Measurements from ENCODE around the gene GNG7.

Gene GNG7

DNA sequence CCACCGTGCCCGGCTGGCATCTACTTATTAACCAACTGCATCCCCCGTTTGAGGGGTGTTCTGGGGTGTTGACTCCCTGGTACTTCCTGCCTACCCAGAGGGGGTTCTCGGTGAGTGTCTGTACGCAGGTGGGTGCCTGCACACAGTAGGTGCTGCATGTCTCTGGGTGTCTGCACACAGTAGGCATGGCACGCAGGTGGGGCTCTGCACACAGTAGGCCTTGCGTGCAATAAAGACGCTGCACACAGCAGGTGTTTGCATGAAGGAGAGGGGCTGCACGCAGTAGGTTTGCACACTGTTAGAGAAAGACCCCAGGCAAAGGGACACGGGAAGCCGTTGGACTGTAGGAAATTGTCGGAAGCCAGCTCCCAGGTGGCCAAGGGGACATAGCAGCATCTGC lies 215.4 kb downstream of the GNG7 start:
- no peak for TF ChIP-seq ZFP30 (CRISPR knock-in tag; IDR thresholded peaks at IDR 0.05)
- TF ChIP-seq, protein P1, sequence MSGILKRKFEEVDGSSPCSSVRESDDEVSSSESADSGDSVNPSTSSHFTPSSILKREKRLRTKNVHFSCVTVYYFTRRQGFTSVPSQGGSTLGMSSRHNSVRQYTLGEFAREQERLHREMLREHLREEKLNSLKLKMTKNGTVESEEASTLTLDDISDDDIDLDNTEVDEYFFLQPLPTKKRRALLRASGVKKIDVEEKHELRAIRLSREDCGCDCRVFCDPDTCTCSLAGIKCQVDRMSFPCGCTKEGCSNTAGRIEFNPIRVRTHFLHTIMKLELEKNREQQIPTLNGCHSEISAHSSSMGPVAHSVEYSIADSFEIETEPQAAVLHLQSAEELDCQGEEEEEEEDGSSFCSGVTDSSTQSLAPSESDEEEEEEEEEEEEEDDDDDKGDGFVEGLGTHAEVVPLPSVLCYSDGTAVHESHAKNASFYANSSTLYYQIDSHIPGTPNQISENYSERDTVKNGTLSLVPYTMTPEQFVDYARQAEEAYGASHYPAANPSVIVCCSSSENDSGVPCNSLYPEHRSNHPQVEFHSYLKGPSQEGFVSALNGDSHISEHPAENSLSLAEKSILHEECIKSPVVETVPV (CRISPR knock-in tag; IDR thresholded peaks at IDR 0.05), result no peak
- TF ChIP-seq, protein P2, sequence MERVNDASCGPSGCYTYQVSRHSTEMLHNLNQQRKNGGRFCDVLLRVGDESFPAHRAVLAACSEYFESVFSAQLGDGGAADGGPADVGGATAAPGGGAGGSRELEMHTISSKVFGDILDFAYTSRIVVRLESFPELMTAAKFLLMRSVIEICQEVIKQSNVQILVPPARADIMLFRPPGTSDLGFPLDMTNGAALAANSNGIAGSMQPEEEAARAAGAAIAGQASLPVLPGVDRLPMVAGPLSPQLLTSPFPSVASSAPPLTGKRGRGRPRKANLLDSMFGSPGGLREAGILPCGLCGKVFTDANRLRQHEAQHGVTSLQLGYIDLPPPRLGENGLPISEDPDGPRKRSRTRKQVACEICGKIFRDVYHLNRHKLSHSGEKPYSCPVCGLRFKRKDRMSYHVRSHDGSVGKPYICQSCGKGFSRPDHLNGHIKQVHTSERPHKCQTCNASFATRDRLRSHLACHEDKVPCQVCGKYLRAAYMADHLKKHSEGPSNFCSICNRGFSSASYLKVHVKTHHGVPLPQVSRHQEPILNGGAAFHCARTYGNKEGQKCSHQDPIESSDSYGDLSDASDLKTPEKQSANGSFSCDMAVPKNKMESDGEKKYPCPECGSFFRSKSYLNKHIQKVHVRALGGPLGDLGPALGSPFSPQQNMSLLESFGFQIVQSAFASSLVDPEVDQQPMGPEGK (CRISPR knock-in tag; IDR thresholded peaks at IDR 0.05; ENCODE audit: borderline replicate concordance), result no peak
- TF ChIP-seq, protein P3, sequence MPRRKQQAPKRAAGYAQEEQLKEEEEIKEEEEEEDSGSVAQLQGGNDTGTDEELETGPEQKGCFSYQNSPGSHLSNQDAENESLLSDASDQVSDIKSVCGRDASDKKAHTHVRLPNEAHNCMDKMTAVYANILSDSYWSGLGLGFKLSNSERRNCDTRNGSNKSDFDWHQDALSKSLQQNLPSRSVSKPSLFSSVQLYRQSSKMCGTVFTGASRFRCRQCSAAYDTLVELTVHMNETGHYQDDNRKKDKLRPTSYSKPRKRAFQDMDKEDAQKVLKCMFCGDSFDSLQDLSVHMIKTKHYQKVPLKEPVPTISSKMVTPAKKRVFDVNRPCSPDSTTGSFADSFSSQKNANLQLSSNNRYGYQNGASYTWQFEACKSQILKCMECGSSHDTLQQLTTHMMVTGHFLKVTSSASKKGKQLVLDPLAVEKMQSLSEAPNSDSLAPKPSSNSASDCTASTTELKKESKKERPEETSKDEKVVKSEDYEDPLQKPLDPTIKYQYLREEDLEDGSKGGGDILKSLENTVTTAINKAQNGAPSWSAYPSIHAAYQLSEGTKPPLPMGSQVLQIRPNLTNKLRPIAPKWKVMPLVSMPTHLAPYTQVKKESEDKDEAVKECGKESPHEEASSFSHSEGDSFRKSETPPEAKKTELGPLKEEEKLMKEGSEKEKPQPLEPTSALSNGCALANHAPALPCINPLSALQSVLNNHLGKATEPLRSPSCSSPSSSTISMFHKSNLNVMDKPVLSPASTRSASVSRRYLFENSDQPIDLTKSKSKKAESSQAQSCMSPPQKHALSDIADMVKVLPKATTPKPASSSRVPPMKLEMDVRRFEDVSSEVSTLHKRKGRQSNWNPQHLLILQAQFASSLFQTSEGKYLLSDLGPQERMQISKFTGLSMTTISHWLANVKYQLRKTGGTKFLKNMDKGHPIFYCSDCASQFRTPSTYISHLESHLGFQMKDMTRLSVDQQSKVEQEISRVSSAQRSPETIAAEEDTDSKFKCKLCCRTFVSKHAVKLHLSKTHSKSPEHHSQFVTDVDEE (CRISPR knock-in tag; IDR thresholded peaks at IDR 0.05), result no peak
- TF ChIP-seq ISL1 (CRISPR knock-in tag; IDR thresholded peaks at IDR 0.05), result no peak
- TF ChIP-seq, protein P4, sequence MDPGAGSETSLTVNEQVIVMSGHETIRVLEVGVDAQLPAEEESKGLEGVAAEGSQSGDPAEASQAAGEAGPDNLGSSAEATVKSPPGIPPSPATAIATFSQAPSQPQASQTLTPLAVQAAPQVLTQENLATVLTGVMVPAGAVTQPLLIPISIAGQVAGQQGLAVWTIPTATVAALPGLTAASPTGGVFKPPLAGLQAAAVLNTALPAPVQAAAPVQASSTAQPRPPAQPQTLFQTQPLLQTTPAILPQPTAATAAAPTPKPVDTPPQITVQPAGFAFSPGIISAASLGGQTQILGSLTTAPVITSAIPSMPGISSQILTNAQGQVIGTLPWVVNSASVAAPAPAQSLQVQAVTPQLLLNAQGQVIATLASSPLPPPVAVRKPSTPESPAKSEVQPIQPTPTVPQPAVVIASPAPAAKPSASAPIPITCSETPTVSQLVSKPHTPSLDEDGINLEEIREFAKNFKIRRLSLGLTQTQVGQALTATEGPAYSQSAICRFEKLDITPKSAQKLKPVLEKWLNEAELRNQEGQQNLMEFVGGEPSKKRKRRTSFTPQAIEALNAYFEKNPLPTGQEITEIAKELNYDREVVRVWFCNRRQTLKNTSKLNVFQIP (CRISPR knock-in tag; IDR thresholded peaks at IDR 0.05; ENCODE audit: borderline replicate concordance, low read depth), result no peak
- no peak for TF ChIP-seq TOX (CRISPR knock-in tag; IDR thresholded peaks at IDR 0.05; ENCODE audit: borderline replicate concordance)
- TF ChIP-seq ZFP3 (CRISPR knock-in tag; IDR thresholded peaks at IDR 0.05), result no peak
- no peak for TF ChIP-seq ARNTL (CRISPR knock-in tag; IDR thresholded peaks at IDR 0.05; ENCODE audit: borderline replicate concordance, low read depth)
- TF ChIP-seq SNAI2 (CRISPR knock-in tag; IDR thresholded peaks at IDR 0.05), result no peak
- no peak for TF ChIP-seq BACH2 (CRISPR knock-in tag; IDR thresholded peaks at IDR 0.05; ENCODE audit: borderline replicate concordance)
- TF ChIP-seq OSR1 (CRISPR knock-in tag; IDR thresholded peaks at IDR 0.05), result no peak
- TF ChIP-seq, protein P5, sequence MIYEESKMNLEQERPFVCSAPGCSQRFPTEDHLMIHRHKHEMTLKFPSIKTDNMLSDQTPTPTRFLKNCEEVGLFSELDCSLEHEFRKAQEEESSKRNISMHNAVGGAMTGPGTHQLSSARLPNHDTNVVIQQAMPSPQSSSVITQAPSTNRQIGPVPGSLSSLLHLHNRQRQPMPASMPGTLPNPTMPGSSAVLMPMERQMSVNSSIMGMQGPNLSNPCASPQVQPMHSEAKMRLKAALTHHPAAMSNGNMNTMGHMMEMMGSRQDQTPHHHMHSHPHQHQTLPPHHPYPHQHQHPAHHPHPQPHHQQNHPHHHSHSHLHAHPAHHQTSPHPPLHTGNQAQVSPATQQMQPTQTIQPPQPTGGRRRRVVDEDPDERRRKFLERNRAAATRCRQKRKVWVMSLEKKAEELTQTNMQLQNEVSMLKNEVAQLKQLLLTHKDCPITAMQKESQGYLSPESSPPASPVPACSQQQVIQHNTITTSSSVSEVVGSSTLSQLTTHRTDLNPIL (CRISPR knock-in tag; IDR thresholded peaks at IDR 0.05; ENCODE audit: low read depth), result no peak
- no peak for TF ChIP-seq ZNF70 (CRISPR knock-in tag; IDR thresholded peaks at IDR 0.05)
- TF ChIP-seq CSDC2 (CRISPR knock-in tag; IDR thresholded peaks at IDR 0.05), result no peak
- no peak for TF ChIP-seq ESRRG (CRISPR knock-in tag; IDR thresholded peaks at IDR 0.05)
- no peak for TF ChIP-seq ZNF565 (CRISPR knock-in tag; conservative IDR thresholded peaks at IDR 0.05; ENCODE audit: low read depth)
- no peak for ATAC-seq

DNA sequence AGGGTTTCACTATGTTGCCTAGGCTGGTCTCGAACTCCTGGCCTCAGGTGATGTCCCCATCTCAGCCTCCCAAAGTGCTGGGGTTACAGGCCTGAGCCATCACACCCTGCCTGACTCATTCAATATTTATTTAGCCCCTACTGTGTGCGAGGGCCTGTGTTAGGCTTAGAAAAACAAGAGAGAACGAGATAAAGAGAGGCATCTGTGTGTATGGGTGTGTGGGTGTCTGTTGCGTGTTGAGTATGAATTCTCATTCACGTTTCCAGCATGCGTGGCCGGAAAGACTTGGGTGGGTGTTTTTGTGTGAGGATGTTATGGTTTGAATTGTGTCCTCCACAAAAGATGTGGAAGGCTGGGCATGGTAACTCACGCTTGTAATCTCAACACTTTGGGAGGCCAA lies 217.1 kb downstream of the GNG7 start:
- no peak for TF ChIP-seq ISL1 (CRISPR knock-in tag; IDR thresholded peaks at IDR 0.05)
- no peak for TF ChIP-seq ARNTL (CRISPR knock-in tag; IDR thresholded peaks at IDR 0.05; ENCODE audit: borderline replicate concordance, low read depth)
- no peak for TF ChIP-seq ZNF70 (CRISPR knock-in tag; IDR thresholded peaks at IDR 0.05)
- TF ChIP-seq ZNF8 (CRISPR knock-in tag; IDR thresholded peaks at IDR 0.05), result no peak
- TF ChIP-seq ZFP3 (CRISPR knock-in tag; IDR thresholded peaks at IDR 0.05), result no peak
- TF ChIP-seq ZFP30 (CRISPR knock-in tag; IDR thresholded peaks at IDR 0.05), result no peak
- TF ChIP-seq ESRRG (CRISPR knock-in tag; IDR thresholded peaks at IDR 0.05), result no peak
- no peak for TF ChIP-seq PPARA (CRISPR knock-in tag; IDR thresholded peaks at IDR 0.05; ENCODE audit: borderline replicate concordance)
- TF ChIP-seq OSR1 (CRISPR knock-in tag; IDR thresholded peaks at IDR 0.05), result no peak
- TF ChIP-seq, protein P5 (CRISPR knock-in tag; IDR thresholded peaks at IDR 0.05; ENCODE audit: low read depth), result no peak
- no peak for TF ChIP-seq ZC3H10 (CRISPR knock-in tag; IDR thresholded peaks at IDR 0.05)
- TF ChIP-seq, protein P2 (CRISPR knock-in tag; IDR thresholded peaks at IDR 0.05; ENCODE audit: borderline replicate concordance), result no peak
- no peak for TF ChIP-seq TCF4 (CRISPR knock-in tag; IDR thresholded peaks at IDR 0.05; ENCODE audit: borderline replicate concordance)
- no peak for TF ChIP-seq GLIS3 (CRISPR knock-in tag; IDR thresholded peaks at IDR 0.05)
- TF ChIP-seq, protein P4 (CRISPR knock-in tag; IDR thresholded peaks at IDR 0.05; ENCODE audit: borderline replicate concordance, low read depth), result no peak
- TF ChIP-seq, protein P1 (CRISPR knock-in tag; IDR thresholded peaks at IDR 0.05), result no peak
- no peak for TF ChIP-seq BACH2 (CRISPR knock-in tag; IDR thresholded peaks at IDR 0.05; ENCODE audit: borderline replicate concordance)
- TF ChIP-seq RARB (CRISPR knock-in tag; IDR thresholded peaks at IDR 0.05), result no peak
- ATAC-seq, result no peak
